Epithelial cell of esophagus (primary cell): ENCODE measurements around the gene SERTAD3.
"Not testable (repeated sequence)": the region's sequence is repeated elsewhere in the genome, so short reads cannot be mapped to it uniquely, and the experiment has no call there.

Experiments used
- DNase-seq: peaks from one replicate; pipeline ENCODE4 v3.0.0; 2010; ENCODE audit warnings: low read depth
- H3K4me3 ChIP-seq: 2 replicates; pipeline ENCODE4 v1.5.1; 2011; ENCODE audit warnings: mild to moderate bottlenecking, low read length, control low read depth
- TF ChIP-seq, protein P1 (sequence below): IDR thresholded peaks from 2 replicates; pipeline ENCODE4 v1.5.1; 2011; ENCODE audit warnings: low read depth, mild to moderate bottlenecking, low read length, control low read depth, inconsistent platforms; ENCODE audit not compliant: insufficient read depth; ENCODE audit errors: missing control alignments

Gene SERTAD3

DNA sequence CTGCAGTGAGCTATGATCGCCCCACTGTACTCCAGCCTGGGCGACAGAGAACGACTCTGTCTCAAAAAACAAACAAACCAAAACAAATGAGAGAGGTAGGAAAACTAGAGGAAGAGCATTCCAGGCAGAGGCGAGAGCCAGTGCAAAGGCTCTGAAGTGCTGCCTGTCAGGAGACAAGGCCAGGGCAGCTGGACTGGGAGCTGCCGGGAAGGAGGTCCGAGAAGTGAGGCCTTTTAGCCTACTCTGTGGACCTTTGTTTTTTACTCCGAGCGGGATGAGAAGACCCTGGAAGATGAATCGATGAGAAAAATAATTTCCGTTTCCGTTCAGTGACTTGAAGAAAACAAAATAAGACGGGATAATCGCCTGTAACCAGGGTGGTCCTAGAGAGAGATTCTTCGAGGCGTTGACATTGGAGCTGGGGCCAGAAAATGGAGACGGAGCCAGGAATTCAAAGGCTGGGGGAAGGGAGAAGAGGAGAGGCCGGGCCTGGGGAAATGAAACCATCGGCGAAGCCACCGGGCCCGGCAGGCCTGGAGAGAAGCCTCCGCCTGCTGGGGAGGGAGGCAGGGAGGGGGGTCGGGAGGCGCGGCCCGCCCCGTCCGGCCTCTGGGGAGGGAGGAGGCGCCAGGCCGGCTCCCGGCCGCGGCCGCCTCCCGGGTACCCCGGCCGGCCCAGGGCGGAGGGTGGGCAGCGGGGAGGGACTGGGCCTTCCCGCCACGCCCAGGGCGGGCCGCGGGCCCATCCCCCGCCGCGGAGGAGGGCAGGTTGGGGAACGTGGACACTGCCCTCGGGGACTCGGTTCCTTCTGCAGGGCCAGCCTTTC is 10.5 kb downstream of the SERTAD3 start:
- TF ChIP-seq, protein P1, sequence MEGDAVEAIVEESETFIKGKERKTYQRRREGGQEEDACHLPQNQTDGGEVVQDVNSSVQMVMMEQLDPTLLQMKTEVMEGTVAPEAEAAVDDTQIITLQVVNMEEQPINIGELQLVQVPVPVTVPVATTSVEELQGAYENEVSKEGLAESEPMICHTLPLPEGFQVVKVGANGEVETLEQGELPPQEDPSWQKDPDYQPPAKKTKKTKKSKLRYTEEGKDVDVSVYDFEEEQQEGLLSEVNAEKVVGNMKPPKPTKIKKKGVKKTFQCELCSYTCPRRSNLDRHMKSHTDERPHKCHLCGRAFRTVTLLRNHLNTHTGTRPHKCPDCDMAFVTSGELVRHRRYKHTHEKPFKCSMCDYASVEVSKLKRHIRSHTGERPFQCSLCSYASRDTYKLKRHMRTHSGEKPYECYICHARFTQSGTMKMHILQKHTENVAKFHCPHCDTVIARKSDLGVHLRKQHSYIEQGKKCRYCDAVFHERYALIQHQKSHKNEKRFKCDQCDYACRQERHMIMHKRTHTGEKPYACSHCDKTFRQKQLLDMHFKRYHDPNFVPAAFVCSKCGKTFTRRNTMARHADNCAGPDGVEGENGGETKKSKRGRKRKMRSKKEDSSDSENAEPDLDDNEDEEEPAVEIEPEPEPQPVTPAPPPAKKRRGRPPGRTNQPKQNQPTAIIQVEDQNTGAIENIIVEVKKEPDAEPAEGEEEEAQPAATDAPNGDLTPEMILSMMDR, result no peak
- peak; percentile 83 for DNase-seq

DNA sequence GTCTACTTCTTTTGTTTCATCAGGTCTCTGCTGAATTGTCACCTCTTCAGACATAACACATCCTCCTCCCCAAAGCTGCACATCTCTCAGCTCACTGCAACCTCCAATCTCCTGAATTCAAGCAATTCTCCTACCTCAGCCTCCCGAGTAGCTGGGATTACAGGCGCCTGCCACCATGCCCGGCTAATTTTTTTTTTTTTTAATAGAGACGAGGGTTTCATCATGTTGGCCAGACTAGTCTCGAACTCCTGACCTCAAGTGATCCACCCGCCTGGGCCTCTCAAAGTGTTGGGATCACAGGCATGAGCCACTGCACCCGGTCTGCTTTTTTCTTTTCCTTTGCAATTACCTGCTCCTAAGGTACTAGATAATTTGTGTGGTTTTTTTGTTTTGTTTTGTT is 11.4 kb downstream of the SERTAD3 start:
- peak overlapping the region; percentile 45 for H3K4me3 ChIP-seq
- not testable (repeated sequence) for DNase-seq

More for the DNA sequence above, 10.5 kb downstream of the SERTAD3 start:
- peak overlapping the region; percentile 45 for H3K4me3 ChIP-seq

DNA sequence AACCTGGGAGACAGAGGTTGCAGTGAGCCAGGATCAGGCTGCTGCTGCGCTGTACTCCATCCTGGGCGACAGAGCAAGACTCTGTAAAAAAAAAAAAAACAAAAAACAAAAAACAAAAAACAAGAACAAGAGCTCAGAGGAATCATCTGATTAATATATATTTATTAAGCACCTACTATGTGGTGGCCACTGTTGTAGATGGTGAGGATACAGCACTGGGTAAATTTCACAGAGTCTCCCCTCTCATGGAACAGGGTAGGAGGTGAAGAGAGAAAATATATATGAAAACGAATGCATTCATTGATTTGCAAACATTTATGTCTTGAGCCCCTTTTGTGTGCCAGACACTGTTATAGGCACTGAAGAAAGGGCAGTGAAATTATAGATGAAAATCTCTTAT is 12.4 kb downstream of the SERTAD3 start:
- no peak overlapping the region for H3K4me3 ChIP-seq
- no peak for DNase-seq
- TF ChIP-seq, protein P1, result no peak

DNA sequence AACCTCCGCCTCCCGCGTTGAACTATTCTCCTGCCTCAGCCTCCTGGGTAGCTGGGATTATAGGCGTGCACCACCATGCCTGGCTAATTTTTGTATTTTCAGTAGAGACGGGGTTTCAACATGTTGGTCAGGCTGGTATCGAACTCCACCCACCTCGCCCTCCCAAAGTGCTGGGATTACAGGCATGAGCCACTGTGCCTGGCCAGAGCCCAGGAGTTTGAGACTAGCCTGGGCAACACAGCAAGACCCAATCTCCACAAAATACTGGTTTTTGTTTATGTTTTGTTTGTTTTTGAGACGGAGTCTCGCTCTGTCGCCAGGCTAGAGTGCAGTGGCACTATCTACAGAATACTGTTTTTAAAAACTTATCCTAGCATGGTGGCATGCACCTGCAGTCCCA is 13.9 kb downstream of the SERTAD3 start:
- not testable (repeated sequence) for DNase-seq, H3K4me3 ChIP-seq

DNA sequence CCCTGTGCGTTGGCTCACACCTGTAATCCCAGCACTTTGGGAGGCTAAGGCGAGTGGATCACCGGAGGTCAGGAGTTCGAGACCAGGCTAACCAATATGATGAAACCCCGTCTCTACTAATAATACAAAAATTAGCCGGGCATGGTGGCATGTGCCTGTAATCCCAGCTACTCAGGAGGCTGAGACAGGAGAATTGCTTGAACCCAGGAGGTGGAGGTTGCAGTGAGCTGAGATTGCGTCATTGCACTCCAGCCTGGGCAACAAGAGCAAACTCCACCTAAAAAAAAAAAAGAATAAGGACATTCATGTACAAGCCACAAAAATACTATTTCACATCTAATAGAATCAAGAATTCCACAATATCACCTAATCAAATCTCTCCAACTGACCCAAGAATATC is 15.9 kb downstream of the SERTAD3 start:
- not testable (repeated sequence) for DNase-seq, H3K4me3 ChIP-seq

DNA sequence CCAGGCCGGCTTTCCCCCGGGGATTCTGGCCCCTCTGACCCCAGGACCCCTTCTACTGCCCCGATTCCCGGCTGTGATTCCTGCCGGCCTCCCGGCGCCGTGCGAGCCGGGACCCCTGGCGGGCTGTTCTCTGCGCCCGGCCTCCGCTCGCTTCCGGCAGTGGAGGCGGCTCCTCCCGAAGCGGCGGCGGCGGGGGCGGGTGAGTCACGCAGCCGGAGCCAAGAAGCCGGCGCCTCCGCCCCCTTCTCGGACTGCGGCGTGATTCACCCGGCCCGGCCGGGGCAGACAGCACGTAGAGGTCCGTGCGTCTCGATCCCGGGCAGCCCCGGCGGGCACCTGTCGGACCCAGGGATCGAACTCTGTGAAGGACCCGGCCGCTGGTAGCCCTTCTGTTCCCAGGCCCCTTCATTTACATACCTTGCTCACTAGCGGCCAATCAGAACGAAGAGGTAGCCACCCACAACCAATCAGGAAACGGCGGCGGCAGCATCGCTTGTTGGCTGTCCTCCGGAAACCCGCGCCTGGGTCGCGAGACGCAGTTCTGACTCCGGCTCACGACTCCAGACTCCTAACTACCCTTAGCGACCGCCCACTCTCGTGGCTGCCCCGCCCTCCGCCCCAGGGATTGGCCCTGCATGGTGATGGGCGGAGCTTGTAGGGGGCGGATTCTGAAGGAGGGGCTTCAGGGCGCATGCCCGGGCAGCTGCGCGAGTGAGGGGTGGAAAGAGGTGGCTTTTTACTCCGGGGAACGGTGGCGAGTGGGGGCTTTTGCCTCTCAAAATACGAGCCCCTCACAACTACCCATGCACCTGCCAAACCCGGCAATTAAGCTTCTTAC is 18.5 kb downstream of the SERTAD3 start, which contains the start of gene SERTAD1:
SERTAD1 (minus strand) TSS at position 543 of the 838 bp plus-strand sequence. CDS start 2,446 bp downstream, outside the sequence.
- peak within 1 kb of the TSS; percentile 90 for H3K4me3 ChIP-seq
- TF ChIP-seq, protein P1, result peak; percentile 42

DNA sequence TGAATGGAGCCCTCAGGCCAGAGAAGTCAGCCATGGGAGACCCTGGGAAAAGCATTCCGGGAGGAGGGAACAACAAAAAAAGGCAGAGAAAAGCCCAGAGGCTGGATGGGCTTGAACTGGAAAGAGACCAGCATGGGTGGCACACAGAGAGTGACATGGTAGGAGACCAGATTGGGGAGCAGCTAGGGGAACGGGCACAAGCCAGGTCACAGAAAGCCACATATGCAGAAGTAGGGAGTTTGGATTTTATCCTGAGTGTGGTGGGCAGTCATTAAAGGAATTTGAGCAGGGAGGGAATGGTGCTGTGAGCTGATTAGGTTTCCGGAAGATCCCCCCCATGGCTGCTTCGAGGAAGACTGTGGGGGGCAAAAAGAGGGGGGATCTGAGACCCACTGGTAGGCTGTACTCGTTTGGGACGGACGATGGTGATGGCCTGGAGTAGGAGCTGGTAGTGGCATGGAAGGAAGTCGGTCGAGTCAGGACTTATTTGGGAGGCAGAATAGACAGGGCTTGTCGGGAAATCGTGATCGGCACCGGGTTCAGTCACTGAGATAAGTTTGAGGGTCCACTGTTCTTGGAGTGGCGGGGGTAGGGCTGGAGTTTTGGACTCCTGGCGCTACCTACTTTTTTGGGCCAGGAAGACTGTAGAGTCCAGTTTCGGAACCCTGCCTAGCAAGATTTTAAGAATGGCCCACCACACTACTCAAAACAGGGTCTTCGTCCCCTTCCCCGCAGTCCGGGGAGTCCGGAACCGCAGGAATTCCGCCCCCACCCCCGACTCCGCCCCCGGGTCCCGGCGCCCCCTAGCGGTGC is 19.3 kb downstream of the SERTAD3 start:
- TF ChIP-seq, protein P1, result no peak
- peak overlapping the region; percentile 90 for H3K4me3 ChIP-seq
- no peak for DNase-seq

More for the DNA sequence above, 18.5 kb downstream of the SERTAD3 start, which contains the start of gene SERTAD1:
- DNase-seq, result peak; percentile 100

DNA sequence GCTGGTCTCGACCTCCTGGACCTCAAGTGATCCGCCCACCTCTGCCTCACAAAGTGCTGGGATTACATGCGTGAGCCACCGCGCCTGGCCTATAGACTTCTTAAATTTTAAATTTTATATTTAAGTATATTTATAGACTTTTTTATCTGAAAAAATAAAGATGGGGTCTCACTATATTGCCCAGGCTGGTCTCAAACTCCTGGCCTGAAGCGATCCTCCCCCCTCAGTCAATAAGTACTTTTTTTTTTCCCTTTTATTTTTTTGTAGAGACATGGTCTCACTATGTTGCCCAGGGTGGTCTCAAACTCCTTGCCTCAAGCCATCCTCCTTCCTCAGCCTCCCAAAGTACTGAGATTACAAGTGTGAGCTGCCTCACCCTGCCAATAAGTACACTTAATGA is 20.2 kb downstream of the SERTAD3 start:
- DNase-seq, result no peak
- TF ChIP-seq, protein P1, result no peak
- H3K4me3 ChIP-seq, result peak overlapping the region; percentile 90
